Endodermal cell (in vitro differentiated cells): ENCODE data around the gene ZFAND3. TPM values are rescaled to one million over a fixed set of nuclear protein-coding genes. Genes with fewer than 3 reads are reported as not detected.
"Not testable (repeated sequence)": the region's sequence is repeated elsewhere in the genome, so short reads cannot be mapped to it uniquely, and the experiment has no call there.

ENCODE experiments used
- DNase-seq: peaks from one replicate; pipeline ENCODE4 v3.0.0-alpha.2; 2017
- H3K27ac ChIP-seq: 2 replicates; pipeline ENCODE4 v1.5.1; 2013; ENCODE audit warnings: mild to moderate bottlenecking, low read depth, low read length, moderate library complexity
- H3K27me3 ChIP-seq: 2 replicates; pipeline ENCODE4 v1.6.1; 2013; ENCODE audit warnings: mild to moderate bottlenecking, low read length, moderate library complexity; ENCODE audit not compliant: insufficient read depth, control insufficient read depth, poor library complexity, severe bottlenecking
- H3K36me3 ChIP-seq: 2 replicates; pipeline ENCODE4 v1.7.0; 2013; ENCODE audit warnings: mild to moderate bottlenecking, low read length, moderate library complexity; ENCODE audit not compliant: control insufficient read depth, insufficient read depth
- H3K4me1 ChIP-seq: one replicate; pipeline ENCODE4 v1.7.0; 2013; ENCODE audit warnings: low read length; ENCODE audit not compliant: control insufficient read depth, insufficient read depth
- H3K4me3 ChIP-seq: 2 replicates; pipeline ENCODE4 v1.5.1; 2013; ENCODE audit warnings: mild to moderate bottlenecking, low read length, moderate library complexity
- H3K9ac ChIP-seq: 2 replicates; pipeline ENCODE4 v1.6.1; 2013; ENCODE audit warnings: mild to moderate bottlenecking, low read length, moderate library complexity; ENCODE audit not compliant: poor library complexity, severe bottlenecking; ENCODE audit errors: extremely low read depth
- H3K9me3 ChIP-seq: 2 replicates; pipeline ENCODE4 v1.6.1; 2013; ENCODE audit warnings: mild to moderate bottlenecking, low read length, moderate library complexity; ENCODE audit not compliant: control insufficient read depth
- H3K27ac Mint-ChIP-seq: 2 replicates; pipeline ENCODE4 v1.8.0; 2020; ENCODE audit warnings: mixed read lengths
- H3K27me3 Mint-ChIP-seq: 2 replicates; pipeline ENCODE4 v1.8.0; 2021; ENCODE audit warnings: mild to moderate bottlenecking, mixed read lengths; ENCODE audit not compliant: insufficient read depth
- H3K36me3 Mint-ChIP-seq: 2 replicates; pipeline ENCODE4 v1.8.0; 2020; ENCODE audit warnings: low read depth, mixed read lengths
- H3K4me1 Mint-ChIP-seq: 2 replicates; pipeline ENCODE4 v1.8.0; 2020; ENCODE audit warnings: mixed read lengths
- H3K4me3 Mint-ChIP-seq: 2 replicates; pipeline ENCODE4 v1.8.0; 2020; ENCODE audit warnings: mild to moderate bottlenecking, moderate library complexity, mixed read lengths
- H3K9me3 Mint-ChIP-seq: 2 replicates; pipeline ENCODE4 v1.8.0; 2020; ENCODE audit warnings: mild to moderate bottlenecking, mixed read lengths
- WGBS, 2 experiments: methylation state at CpG; one replicate each; pipeline versions ENCODE4 v1.1.5 to v1.1.7; 2013; ENCODE audit warnings: missing lambda C conversion rate in 2 of 2, mixed read lengths in 1 of 2; ENCODE audit not compliant: insufficient coverage in 1 of 2, insufficient read length in 1 of 2; 5-methylcytosine and 5-hydroxymethylcytosine counted together
- total RNA-seq, 2 donors: library from RNA; stranded (reverse); fragmentation: NEBNext Ultra II Directional in 1 of 2; extraction: Animal tissue kit (Norgen Biotek cat#: 25700) in 1 of 2; gene quantifications; 2 replicates in 1 of 2; 3 replicates in 1 of 2; pipeline ENCODE4 v1.2.1, GENCODE V29; 2021
- TF ChIP-seq, protein P1 (sequence below): fragments of 200-600 bp; sonication (generic); conservative IDR thresholded peaks from 2 replicates; pipeline ENCODE4 v1.5.0; 2021; ENCODE audit warnings: antibody characterized with exemption, mild to moderate bottlenecking

The ZFAND3 gene
- total RNA-seq, 2 donors from 2014 or later = 67.1 to 86.2 TPM

DNA sequence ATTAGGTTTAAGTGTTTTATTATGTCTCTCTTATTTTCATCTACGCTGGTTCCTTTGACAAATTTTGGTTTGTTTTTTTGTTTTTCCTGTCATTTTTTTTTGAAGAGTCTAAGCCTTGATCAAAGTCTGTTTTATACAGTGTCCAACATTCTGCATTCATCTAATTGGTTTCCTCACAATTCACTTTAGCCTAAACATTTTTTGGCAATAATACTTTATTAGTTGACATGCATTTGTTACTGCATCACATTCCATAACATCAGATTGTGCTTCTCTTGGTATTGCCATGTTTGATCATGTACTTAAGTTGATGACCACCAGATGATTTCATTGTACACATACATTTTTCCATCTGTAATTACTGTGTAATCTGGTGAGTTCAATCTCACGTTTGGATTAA, 173.2 kb downstream of the ZFAND3 start:
- Mint-ChIP-seq H3K27ac (no peak overlapping the region), H3K27me3 (no peaks in the 10 kb centered on the region), H3K9me3 (no peaks in the 10 kb centered on the region), H3K36me3 (no peaks in the 10 kb centered on the region), H3K4me3 (no peak overlapping the region), H3K4me1 (peaks cover 10% of the 10 kb centered on the region)
- Histone ChIP-seq H3K9ac (no peak overlapping the region), H3K27me3 (no peaks in the 10 kb centered on the region), H3K9me3 (no peaks in the 10 kb centered on the region), H3K4me3 (no peak overlapping the region), H3K4me1 (no peaks in the 10 kb centered on the region), H3K36me3 (no peaks in the 10 kb centered on the region), H3K27ac (no peak overlapping the region)
- WGBS, 2 experiments = 94% methylated on average over 2 of the region's 2 CpGs; no CpG with 5 or more reads in 1 of the 2 experiments
- no peak for DNase-seq
- TF ChIP-seq, protein P1, sequence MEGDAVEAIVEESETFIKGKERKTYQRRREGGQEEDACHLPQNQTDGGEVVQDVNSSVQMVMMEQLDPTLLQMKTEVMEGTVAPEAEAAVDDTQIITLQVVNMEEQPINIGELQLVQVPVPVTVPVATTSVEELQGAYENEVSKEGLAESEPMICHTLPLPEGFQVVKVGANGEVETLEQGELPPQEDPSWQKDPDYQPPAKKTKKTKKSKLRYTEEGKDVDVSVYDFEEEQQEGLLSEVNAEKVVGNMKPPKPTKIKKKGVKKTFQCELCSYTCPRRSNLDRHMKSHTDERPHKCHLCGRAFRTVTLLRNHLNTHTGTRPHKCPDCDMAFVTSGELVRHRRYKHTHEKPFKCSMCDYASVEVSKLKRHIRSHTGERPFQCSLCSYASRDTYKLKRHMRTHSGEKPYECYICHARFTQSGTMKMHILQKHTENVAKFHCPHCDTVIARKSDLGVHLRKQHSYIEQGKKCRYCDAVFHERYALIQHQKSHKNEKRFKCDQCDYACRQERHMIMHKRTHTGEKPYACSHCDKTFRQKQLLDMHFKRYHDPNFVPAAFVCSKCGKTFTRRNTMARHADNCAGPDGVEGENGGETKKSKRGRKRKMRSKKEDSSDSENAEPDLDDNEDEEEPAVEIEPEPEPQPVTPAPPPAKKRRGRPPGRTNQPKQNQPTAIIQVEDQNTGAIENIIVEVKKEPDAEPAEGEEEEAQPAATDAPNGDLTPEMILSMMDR = no peak

GRCh38 chr6:37993194-37993593, 173.7 kb downstream of the ZFAND3 start:
- H3K36me3 Mint-ChIP-seq, H3K27ac Mint-ChIP-seq, H3K4me1 Mint-ChIP-seq, DNase-seq, H3K9ac ChIP-seq, H3K27me3 ChIP-seq, H3K4me3 ChIP-seq, H3K27ac ChIP-seq, H3K4me3 Mint-ChIP-seq, H3K4me1 ChIP-seq, H3K36me3 ChIP-seq, H3K27me3 Mint-ChIP-seq, H3K9me3 Mint-ChIP-seq, H3K9me3 ChIP-seq: not testable (repeated sequence)
- 93 to 96% methylated on average over 3 to 6 of the region's 7 CpGs for WGBS, 2 experiments

GRCh38 chr6:37993596-37993995, 174.1 kb downstream of the ZFAND3 start:
- Mint-ChIP-seq H3K4me3 (no peak overlapping the region), H3K9me3 (no peaks in the 10 kb centered on the region), H3K27ac (no peak overlapping the region), H3K36me3 (no peaks in the 10 kb centered on the region), H3K27me3 (no peaks in the 10 kb centered on the region), H3K4me1 (peaks cover 7% of the 10 kb centered on the region)
- Histone ChIP-seq H3K9ac (no peak overlapping the region), H3K27me3 (no peaks in the 10 kb centered on the region), H3K9me3 (no peaks in the 10 kb centered on the region), H3K4me1 (no peaks in the 10 kb centered on the region), H3K4me3 (no peak overlapping the region), H3K36me3 (no peaks in the 10 kb centered on the region), H3K27ac (no peak overlapping the region)
- no peak for DNase-seq
- WGBS, 2 experiments = 98 to 100% methylated on average over 2 to 4 of the region's 5 CpGs
- TF ChIP-seq, protein P1 = no peak

DNA sequence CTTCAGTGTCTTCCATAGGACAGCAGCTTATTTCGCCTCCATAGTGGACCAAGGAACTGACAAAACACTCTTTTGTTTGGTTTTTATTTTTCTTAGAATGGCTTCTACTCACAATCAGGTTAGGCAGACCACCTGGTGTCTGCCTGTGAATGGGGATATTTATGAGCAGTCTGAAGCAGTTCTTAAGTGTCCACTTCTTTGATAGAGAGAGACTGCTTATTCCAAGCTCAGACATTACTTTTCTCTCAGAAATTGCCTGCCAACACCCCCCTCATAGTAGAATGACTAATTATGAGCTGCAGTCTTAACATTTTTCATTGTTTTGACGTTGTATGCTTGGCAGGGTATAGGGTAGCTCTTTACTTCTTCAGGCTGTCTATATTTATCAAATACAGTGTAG, 174.7 kb downstream of the ZFAND3 start:
- peaks cover under 1% of the 10 kb centered on the region for H3K36me3 Mint-ChIP-seq
- no peaks in the 10 kb centered on the region for H3K9me3 Mint-ChIP-seq
- H3K27ac Mint-ChIP-seq = no peak overlapping the region
- WGBS, 2 experiments = 60 to 80% methylated on average over 1 to 2 of the region's 2 CpGs
- H3K27me3 ChIP-seq = no peaks in the 10 kb centered on the region
- no peak overlapping the region for H3K4me3 Mint-ChIP-seq
- peak overlapping the region; percentile 5 for H3K27ac ChIP-seq
- H3K4me1 Mint-ChIP-seq = peaks cover 6% of the 10 kb centered on the region
- H3K4me3 ChIP-seq = no peak overlapping the region
- no peak for DNase-seq
- no peak overlapping the region for H3K9ac ChIP-seq
- TF ChIP-seq, protein P1 = no peak
- H3K27me3 Mint-ChIP-seq = no peaks in the 10 kb centered on the region
- H3K4me1 ChIP-seq = no peaks in the 10 kb centered on the region
- H3K36me3 ChIP-seq = no peaks in the 10 kb centered on the region
- H3K9me3 ChIP-seq = no peaks in the 10 kb centered on the region
